GM18867 (cell line): ENCODE results near the gene CCDC146.
"Not testable (repeated sequence)": the region's sequence is repeated elsewhere in the genome, so short reads cannot be mapped to it uniquely, and the experiment has no call there.

Source experiments
- ATAC-seq: cut with Tn5 transposase; IDR thresholded peaks from one replicate; pipeline ENCODE4 v1.9.1; 2021; ENCODE audit warnings: mild to moderate bottlenecking, moderate library complexity; ENCODE audit not compliant: unreplicated experiment

The CCDC146 gene

DNA sequence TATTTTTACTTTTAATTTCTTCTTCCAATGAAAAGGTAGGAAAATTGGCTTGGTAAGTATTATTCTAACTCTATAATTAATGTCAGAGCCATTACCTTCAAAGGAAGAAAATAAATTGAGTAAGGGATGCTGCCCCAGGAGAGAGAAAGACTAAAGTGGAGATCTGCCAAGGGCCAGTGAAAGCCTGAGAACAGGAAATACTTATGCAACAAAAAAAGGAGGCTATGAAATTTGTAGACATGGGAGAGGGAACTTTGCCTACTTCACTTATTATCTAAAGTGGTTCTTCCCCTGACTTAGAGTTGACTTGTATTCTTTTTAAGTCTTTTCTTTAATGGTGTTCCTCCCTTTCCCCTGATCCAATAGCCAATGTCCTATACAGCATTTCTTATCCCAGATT lies 29.8 kb downstream of the CCDC146 start:
- ATAC-seq = not testable (repeated sequence)

DNA sequence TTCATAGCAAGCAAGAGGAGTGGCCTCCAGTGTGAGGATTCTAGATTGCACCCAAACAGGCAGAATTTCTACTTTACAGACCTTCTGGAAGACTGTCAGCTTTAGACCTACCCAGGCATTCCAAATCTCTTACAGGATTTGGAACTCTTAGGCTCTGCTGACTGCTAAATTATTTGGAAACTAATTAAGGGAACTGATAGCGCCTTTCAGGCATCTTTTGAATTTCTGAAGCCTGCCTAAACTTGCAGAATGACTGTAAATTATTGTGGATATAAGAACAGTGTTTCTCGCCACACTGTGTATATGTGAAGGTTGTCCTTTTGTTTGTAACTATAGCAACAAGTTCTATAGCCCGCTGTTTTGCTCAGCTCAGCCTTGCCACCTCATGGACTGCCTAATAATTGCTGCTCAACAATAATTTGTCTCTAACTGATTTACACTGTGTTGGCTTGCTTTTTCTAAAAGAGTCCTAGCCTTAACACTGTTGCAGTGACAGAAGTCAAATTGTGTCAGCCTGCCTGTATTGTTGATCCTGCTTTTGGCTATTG lies 32.6 kb downstream of the CCDC146 start:
- ATAC-seq = peak; percentile 67

DNA sequence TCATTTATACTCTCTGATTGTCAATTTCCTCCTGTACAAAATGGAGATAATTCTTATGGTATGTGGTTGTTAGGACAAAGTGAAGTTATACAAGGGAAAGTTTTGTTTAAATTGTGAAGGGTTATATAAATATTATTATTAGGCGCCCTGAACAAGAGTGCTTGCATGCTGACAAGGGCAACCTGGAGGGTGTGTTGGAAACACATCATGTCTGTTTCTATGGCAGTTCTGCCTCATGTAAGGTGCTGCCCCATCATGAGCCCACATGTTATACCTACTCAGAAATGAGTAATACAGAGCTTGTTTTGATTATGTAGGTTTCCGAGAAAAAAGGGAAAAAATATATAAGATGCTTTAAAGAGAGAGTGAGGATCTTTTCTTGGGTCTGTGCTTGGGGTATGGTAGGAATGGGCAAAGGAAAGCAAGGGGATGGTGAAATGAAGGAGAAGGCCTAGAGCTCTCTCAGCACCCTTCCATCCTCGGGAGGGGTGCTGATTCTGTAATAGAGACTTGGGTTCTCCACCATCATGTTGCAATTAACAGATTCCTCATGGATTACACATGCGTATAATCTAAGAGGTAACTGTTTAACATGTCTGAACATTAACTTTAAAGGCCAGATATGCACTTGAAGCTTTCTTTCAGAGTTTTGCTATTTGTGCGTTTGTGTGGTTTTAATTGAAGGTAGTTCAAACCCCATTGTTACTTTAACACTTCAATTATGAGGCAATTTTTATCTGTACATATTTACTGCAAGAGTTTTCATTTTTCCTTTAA lies 33.4 kb downstream of the CCDC146 start:
- not testable (repeated sequence) for ATAC-seq

DNA sequence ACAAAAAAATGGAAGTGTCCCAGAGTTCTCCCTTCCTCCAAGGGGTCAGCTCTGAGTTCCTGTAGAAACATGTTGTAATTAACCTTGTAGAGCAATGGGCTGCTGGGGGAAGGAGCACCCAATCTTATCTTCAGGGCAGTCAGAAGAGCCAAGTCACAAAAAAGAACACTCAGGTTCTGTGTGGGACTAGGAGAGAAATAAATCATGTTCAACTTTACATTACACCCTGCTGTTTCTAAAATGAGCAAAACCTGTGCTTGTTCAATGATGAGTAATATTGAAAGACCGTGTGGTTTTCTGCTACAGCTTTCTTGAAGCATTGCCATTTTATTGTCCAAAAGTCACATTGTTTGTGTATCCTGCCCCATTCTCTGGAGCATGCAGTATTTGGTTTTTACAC lies 34.6 kb downstream of the CCDC146 start:
- ATAC-seq = peak; percentile 77

DNA sequence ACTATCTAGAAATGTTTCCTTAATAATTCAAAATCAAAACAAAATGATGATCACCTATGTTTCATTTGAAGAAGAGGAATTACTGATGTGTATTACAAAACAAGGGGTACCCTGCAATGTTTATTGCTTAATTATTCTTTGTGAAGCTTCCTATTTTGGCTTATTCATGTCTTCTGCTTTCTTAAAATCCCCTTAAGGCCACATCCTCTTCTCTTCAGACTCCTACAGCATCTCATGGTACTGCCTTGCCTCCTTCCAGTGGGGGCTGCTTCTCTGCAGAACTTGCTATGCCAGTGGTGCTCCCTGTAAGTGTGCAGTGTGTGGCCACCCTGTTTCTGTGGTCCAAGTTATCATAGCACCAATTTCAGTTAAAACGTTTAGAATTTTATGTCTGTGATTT lies 35.0 kb downstream of the CCDC146 start:
- peak; percentile 47 for ATAC-seq

DNA sequence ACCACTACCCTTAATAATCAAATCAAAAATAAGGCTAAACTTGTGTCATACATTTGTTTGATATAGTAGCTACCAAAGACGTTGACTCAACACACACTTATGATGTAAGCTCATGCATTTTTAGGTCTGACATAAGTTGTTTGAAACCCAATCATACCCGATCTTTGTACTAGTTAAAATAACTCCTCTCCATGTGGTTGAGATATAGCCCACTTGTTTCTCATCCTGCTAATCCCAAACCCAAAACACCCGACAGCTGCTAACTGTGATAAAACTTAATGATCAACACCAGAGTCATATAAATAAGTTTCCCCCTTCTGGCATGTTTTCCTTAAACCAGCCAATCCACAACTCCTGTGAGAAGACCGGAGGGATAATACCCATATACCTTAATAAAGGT lies 48.7 kb downstream of the CCDC146 start:
- ATAC-seq = not testable (repeated sequence)

DNA sequence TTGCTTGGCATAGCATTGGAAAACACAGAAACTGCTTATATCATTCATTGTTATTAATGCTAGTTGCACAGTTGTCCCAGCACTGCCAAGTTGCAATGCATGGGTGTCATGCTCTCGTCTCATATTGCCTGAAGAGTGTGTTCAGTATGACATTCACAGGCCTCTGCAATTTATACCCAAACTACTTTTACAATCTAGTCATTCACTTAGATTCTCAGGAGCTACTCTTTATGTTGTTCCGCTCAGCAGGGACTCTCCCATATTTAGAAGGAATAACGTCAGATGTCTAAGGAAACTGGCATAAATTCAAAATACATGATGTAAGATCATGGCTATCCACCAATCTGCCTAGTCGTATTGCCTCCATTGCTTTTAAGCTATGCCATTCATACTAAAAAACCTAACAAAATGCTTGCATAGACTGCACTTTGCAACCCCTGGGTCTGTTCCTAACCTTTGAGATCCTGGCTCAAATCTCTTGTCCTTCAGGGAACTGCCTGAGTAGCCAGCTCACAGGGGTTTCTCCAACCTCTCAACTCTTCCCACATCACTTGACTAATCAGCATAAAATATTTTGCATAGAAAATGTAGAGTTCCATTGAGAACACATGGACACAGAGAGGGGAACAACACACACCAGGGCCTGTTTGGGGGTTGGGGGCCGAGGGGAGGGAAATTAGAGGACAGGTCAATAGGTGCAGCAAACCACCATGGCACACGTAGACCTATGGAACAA lies 50.2 kb downstream of the CCDC146 start:
- ATAC-seq = not testable (repeated sequence)

DNA sequence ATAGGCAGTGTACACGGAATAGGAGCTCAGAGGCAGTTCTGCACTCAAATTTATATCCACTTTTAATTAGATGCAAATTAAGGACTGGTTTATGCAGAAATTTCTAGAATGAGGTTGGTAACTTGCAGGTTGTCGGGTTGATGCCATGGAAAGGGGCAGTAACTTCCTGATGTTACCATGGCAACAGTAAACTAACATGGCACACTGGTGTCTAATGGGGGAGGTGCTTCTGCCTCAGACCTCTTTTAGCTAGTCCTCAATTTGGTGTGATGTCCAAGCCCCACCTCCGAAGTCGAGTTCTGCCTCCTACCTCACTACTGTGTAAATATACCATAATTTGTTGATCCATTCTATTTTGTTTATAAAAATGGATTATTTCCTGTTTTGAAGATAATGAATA lies 52.0 kb downstream of the CCDC146 start:
- ATAC-seq = not testable (repeated sequence)

DNA sequence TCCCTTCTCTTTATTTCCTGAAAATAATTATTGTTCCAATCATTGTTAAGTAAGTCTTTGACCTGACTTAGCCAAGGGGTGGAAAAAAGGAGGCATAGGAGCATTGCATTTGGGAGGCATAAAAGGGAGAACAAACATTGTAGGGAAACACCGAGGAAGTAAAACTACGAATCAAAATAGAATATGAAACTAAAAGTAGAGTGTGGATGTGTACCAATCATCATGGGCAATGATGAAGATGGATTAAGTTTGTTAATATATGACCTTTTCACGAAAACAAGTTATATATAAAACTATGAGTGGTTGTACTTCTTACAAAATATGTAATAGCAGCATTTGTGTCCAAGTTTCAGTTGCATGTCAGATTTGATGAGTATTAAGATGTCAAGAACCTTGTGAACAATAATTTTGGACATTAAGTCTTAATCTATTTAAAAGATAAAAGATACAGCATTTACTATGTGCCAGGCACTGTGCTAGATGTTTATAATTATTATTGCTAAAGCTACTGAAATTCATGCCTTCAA lies 52.9 kb downstream of the CCDC146 start:
- not testable (repeated sequence) for ATAC-seq

DNA sequence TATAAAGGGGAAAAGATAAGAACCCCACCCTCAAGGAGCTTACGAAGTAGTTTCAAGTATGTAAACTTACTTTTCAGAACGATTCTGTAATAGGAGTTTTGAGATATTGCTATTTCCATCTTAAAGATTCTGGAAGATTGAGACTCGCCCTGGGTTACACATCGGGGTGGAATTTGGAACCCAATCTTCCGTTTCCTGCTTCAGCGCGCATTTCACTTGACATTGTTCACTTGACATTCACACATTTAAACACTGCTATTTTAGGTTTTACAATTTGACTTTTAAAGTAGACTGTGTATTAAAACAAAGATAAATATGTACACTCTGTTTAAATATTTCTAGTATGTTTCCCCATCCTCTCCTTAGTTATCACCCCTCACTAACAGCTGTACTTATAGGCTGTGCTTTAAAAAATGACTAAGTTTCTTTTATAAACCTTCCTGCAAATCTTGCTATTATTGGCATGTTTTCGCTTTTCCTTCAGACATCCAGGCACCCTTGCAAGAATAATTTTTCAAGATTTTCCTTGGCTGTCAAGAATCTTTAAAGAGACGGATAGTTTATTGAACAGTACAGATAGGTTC lies 55.0 kb downstream of the CCDC146 start:
- not testable (repeated sequence) for ATAC-seq

DNA sequence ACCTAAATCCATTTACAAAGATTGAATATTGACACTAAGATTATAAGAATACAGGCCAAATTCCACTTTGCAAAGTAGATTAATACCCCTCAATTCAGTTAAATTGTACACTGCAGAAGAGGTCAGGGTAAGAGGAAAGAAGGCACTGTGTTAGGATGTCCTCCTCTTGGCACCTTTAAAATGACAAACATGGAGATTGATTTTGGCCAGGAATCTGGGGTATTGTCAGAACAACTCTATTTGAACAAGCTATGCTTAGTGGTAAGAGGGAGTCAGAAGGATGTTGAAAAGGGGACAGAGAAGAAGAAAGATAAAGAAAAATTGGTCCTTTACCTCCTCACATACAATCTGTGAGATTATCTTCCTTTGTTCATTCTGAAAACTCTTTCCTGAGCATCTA lies 55.6 kb downstream of the CCDC146 start:
- ATAC-seq = not testable (repeated sequence)

DNA sequence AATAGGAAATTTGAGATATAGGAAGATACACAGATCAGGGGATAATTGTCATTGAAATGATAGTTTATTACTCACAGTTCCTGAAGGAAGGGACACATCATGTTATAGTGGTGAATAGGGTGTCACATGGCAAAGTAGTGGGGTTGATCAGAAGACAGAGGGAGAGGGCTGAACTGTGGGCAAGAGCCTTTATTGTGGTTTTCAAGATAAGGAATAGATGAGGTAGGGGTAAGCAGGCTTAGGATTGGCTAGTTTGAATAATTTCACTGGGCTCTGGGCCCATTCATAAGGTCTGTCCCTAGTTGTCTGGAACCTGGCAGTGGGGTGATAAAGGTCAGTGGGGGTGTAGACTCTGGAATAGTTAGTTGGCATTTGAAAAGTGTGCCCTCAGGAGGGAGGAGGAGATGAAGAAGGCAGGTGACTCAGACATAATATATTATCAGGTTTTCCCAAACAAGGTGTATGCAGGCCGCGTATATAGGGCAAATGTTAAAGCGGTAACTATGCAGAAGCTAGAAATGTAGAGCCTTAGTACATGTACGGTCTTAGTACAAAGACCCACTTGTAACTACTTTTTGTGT lies 58.7 kb downstream of the CCDC146 start:
- no peak for ATAC-seq

DNA sequence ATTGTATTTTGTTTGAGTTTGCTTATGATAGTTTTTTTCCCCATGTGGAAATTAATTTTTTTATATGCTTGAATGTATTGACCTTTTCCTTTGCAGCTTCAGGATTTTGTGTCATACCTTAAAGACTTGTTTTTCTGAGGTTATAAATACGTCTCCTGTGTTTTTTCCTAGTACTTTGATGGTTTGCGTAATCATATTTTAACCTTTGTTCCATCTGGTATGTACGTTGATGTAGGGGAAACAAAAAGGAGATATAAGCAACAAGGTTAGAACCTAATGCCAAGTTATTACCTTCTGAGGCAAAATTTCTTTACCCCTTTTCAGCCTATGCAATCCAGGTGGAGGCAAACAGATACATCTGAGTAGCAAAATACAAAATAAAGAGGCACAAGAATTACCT lies 59.3 kb downstream of the CCDC146 start:
- ATAC-seq = no peak

DNA sequence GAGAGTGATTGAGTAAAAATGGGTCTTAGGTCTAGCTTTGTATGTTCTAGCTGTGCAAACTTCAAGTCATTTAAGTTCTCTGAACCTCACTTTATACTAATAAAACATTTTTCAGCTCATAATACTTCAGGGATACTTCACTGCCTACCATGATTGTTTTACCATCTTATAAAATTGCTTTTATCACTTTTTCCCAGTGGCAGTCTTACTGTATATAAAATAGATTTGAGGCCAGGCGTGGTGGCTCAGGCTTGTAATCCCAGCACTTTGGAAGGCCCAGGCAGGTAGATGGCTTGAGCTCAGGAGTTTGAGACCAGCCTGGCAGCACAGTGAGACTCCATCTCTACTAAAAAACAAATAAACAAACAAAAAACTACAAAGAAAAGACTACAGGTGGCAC lies 59.8 kb downstream of the CCDC146 start:
- ATAC-seq = no peak

DNA sequence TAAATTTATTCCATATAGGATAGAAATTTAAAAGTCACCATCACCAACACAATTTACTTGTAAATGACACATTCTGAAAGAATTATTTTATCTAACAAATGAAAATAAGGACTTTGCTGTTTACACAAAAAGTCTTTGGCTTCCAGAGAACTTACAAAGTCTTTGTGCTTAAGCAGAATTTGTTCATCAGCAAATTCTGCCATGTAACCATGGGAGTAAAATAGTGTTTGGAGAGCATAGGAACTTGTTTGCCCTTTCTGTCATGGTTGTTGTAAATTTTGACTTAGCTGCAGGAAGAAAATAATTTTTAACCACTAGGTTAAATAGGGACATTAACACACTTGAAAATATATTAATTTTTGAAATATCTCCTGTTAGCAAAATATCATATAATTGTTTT lies 62.0 kb downstream of the CCDC146 start:
- no peak for ATAC-seq

DNA sequence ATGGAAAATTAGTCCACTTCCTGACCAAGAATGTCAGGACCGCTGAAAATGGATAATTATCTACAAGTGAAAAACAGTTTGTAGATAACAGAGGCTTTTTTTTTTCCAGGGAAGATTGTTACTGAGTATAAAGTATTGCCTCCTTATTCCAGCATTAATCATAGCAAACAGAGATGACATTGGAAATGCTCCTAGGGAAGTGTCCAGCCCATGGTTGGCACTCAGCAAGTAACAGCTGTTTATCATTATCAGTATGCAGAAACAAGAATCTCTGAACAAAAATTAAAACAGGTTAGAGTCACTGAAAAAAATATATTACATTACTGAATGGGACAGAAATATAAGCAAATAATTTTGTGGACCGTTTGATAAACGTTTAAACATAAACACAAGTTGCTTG lies 62.6 kb downstream of the CCDC146 start:
- no peak for ATAC-seq

DNA sequence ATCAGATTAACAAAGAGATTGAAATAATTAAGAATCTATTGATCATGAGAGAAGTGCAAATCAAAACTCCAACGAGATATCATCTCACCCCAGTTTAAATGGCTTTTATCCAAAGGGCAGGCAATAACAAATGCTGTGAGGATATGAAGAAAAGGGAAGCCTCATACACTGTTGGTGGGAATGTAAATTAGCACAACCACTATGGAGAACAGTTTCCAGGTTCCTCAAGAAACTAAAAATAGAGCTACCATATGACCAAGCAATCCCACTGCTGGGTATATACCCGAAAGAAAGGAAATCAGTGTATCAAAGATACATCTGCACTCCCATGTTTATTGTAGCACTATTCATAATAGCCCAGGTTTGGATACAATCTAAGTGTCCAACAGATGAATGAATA lies 63.5 kb downstream of the CCDC146 start:
- no peak for ATAC-seq

DNA sequence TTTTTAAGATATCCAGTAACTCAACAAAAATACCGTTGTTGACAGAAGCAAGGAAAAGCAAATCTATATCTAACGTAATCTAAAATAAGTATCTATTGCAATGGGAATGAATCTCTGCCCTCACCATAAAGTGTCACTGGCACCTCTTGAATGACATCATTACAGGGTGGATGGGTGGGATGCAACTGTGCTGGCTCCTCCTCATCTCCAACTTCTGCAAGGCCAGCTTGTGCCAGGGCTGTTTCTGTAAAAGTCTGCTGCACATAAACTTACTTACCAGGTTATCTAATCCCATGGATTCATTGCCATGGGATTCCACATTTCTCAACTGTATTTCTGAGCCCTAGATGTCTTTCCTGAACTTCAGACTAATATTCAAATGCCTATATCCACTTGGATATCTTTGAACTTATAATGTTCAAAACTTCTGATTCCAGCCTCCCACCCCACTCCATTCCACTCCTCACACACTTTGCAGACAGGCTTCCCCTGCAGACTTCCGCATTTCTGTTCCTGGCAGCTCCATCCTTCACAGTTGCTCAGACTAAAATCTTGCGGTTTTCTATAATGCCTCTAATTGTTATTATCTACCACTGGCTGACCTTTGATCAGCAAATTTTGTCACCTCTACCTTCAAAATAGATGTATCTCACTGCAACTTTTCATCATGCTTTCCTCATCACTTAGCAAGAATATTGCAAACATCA lies 66.5 kb downstream of the CCDC146 start:
- ATAC-seq = no peak

DNA sequence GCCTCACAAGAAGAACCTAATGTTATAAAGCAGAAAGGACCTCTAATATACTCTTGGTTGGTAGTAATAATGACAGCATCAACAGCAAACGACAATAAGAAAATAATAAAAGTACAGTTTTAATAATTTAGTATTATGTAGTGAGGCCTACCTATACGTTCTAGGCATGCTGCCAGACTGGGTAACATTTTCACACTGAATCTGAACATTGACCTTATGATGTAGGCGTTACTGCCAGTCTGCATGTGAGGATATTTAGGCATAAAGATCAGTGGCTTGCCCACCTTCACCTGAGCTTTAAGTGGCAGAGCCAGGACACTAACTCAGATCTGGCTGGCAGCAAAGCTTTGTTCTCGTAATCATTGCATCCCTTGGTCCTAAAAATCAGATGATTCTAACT lies 74.7 kb downstream of the CCDC146 start:
- ATAC-seq = no peak
